PC-3 (cell line): ENCODE measurements around the gene PEX14. TPM values are rescaled to one million over a fixed set of nuclear protein-coding genes. Genes with fewer than 3 reads are reported as not detected.

Experiments
- ATAC-seq: fragments of 200-7000 bp; cut with Tn5 transposase; 2 replicates; pipeline ENCODE4 v1.9.1; 2020; ENCODE audit warnings: mild to moderate bottlenecking, moderate library complexity
- BruUV-seq: library from RNA; stranded (reverse); fragments of 400-500 nt; replicated peaks from 2 replicates; lab custom pipeline; 2021; lab: Mats Ljungman, UMichigan
- CTCF ChIA-PET: fragments of 300-600 bp; sonication (Branson Sonifier 250); formaldehyde crosslinking; loops from one replicate; lab custom pipeline; 2022; ENCODE audit warnings: antibody characterized with exemption; lab: Charles Lee
- POLR2A ChIA-PET: fragments of 300-600 bp; sonication (Branson Sonifier 250); formaldehyde crosslinking; loops from one replicate; lab custom pipeline; 2022; ENCODE audit warnings: antibody characterized with exemption; ENCODE audit not compliant: unreplicated experiment; lab: Charles Lee
- DNase-seq: peaks from one replicate; pipeline ENCODE4 v3.0.0-alpha.2; 2015
- H2AFZ ChIP-seq: fragments of 300-600 bp; sonication (generic); 2 replicates; pipeline ENCODE4 v1.6.0; 2016; ENCODE audit warnings: antibody characterized with exemption, low read length
- H3F3A ChIP-seq: fragments of 300-600 bp; sonication (generic); one replicate; pipeline ENCODE4 v1.6.0; 2017; ENCODE audit warnings: antibody characterized with exemption, low read length, control low read depth, mild to moderate bottlenecking; ENCODE audit not compliant: unreplicated experiment
- H3K27ac ChIP-seq: fragments of 300-600 bp; sonication (generic); 2 replicates; pipeline ENCODE4 v1.5.1; 2016; ENCODE audit warnings: mild to moderate bottlenecking, low read length
- H3K27me3 ChIP-seq: fragments of 300-600 bp; sonication (generic); 2 replicates; pipeline ENCODE4 v1.6.1; 2016; ENCODE audit warnings: low read length, mixed read lengths
- H3K36me3 ChIP-seq: fragments of 300-600 bp; sonication (generic); 2 replicates; pipeline ENCODE4 v1.6.1; 2016; ENCODE audit warnings: low read depth, mixed run types, low read length, mixed read lengths
- H3K4me1 ChIP-seq: fragments of 300-600 bp; sonication (generic); 2 replicates; pipeline ENCODE4 v1.5.1; 2016; ENCODE audit warnings: low read length; ENCODE audit not compliant: insufficient read depth
- H3K4me2 ChIP-seq: fragments of 300-600 bp; sonication (generic); 2 replicates; pipeline ENCODE4 v1.6.0; 2016; ENCODE audit warnings: low read length
- H3K4me3 ChIP-seq: fragments of 300-600 bp; sonication (generic); 2 replicates; pipeline ENCODE4 v1.5.1; 2016; ENCODE audit warnings: mild to moderate bottlenecking, low read length, mixed read lengths
- H3K79me2 ChIP-seq: fragments of 300-600 bp; sonication (generic); 2 replicates; pipeline ENCODE4 v1.6.1; 2017; ENCODE audit warnings: low read length, mixed read lengths
- H3K9ac ChIP-seq: fragments of 300-600 bp; sonication (generic); 2 replicates; pipeline ENCODE4 v1.6.0; 2016; ENCODE audit warnings: mild to moderate bottlenecking, low read length
- H3K9me2 ChIP-seq: fragments of 300-600 bp; sonication (generic); replicated peaks from 2 replicates; pipeline ENCODE4 v1.6.1; 2016; ENCODE audit warnings: mixed run types, low read length, mixed read lengths
- H3K9me3 ChIP-seq: fragments of 300-600 bp; sonication (generic); 2 replicates; pipeline ENCODE4 v1.6.1; 2016; ENCODE audit warnings: low read length, mixed read lengths
- H4K20me1 ChIP-seq: fragments of 300-600 bp; sonication (generic); 2 replicates; pipeline ENCODE4 v1.6.1; 2016; ENCODE audit warnings: low read length, mixed read lengths
- CTCF ChIP-seq: fragments of 300-600 bp; sonication (generic); conservative IDR thresholded peaks from 2 replicates; pipeline ENCODE4 v1.5.1; 2017; ENCODE audit warnings: antibody characterized with exemption, low read depth, mild to moderate bottlenecking, low read length
- EZH2 ChIP-seq: fragments of 300-600 bp; sonication (generic); IDR thresholded peaks from one replicate; pipeline ENCODE4 v1.6.1; 2017; ENCODE audit warnings: antibody characterized with exemption, mild to moderate bottlenecking, low read length; ENCODE audit not compliant: unreplicated experiment
- EZH2phosphoT487 ChIP-seq: fragments of 300-600 bp; sonication (generic); IDR thresholded peaks from 2 replicates; pipeline ENCODE4 v1.6.1; 2018; ENCODE audit warnings: mild to moderate bottlenecking, antibody characterized with exemption, low read length, borderline replicate concordance
- intact Hi-C: fragments of 100-400 bp; cut with micrococcal nuclease; formaldehyde crosslinking; loops from 2 replicates; pipeline ENCODE4 v1.9.0; 2023
- total RNA-seq: library from RNA; depleted of rRNA; stranded (reverse); fragments of >200 nt; gene quantifications from 2 replicates; pipeline ENCODE4 v1.2.3, GENCODE V29; 2014

PEX14 gene
- total RNA-seq, 1 experiment from 2014 or later, result 24.9 TPM

- Histone ChIP-seq H4K20me1 (no peaks in the 10 kb centered on the region), H3K4me1 (peaks cover 2% of the 10 kb centered on the region), H3K36me3 (no peaks in the 10 kb centered on the region), H3K9ac (no peak overlapping the region), H3K27me3 (no peaks in the 10 kb centered on the region), H2AFZ (no peak overlapping the region), H3K4me2 (no peak overlapping the region), H3K9me3 (no peaks in the 10 kb centered on the region), H3F3A (no peaks in the 10 kb centered on the region), H3K9me2 (no peaks in the 10 kb centered on the region), H3K79me2 (no peaks in the 10 kb centered on the region), H3K27ac (no peak overlapping the region), H3K4me3 (no peak overlapping the region)
- ChIA-PET CTCF (no interaction called here), POLR2A (no interaction called here)
- no peak for ATAC-seq
- no TSS peak for BruUV-seq
- DNase-seq, result no peak
- intact Hi-C loops, result no loop called here
- TF ChIP-seq EZH2phosphoT487 (no peak), CTCF (no peak), EZH2 (no peak)
Measured at GRCh38 chr1:10669570-10669969, 194.8 kb downstream of the PEX14 start.

- ATAC-seq, result no peak
- H2AFZ ChIP-seq, result no peak overlapping the region
- H3K36me3 ChIP-seq, result no peaks in the 10 kb centered on the region
- no peak overlapping the region for H3K4me2 ChIP-seq
- TF ChIP-seq EZH2 (no peak), EZH2phosphoT487 (no peak), CTCF (no peak)
- intact Hi-C loops, result no loop called here
- H3K27ac ChIP-seq, result no peak overlapping the region
- BruUV-seq, result no TSS peak
- H3K9me3 ChIP-seq, result no peaks in the 10 kb centered on the region
- no peak overlapping the region for H3K9ac ChIP-seq
- H4K20me1 ChIP-seq, result no peaks in the 10 kb centered on the region
- H3K4me1 ChIP-seq, result peaks cover 9% of the 10 kb centered on the region
- H3K4me3 ChIP-seq, result no peak overlapping the region
- H3K79me2 ChIP-seq, result no peaks in the 10 kb centered on the region
- DNase-seq, result no peak
- CTCF ChIA-PET, result no interaction called here
- H3F3A ChIP-seq, result no peaks in the 10 kb centered on the region
- no peaks in the 10 kb centered on the region for H3K9me2 ChIP-seq
- no peaks in the 10 kb centered on the region for H3K27me3 ChIP-seq
- POLR2A ChIA-PET, result no interaction called here
Measured at GRCh38 chr1:10670190-10670589, 195.4 kb downstream of the PEX14 start.

- DNase-seq (no peak), ATAC-seq (no peak)
- no peak overlapping the region for H2AFZ ChIP-seq
- H3K27ac ChIP-seq, result no peak overlapping the region
- no peaks in the 10 kb centered on the region for H3K9me2 ChIP-seq
- no peaks in the 10 kb centered on the region for H3F3A ChIP-seq
- TF ChIP-seq CTCF, result no peak
- no peak for TF ChIP-seq EZH2
- no peak for TF ChIP-seq EZH2phosphoT487
- no peak overlapping the region for H3K4me3 ChIP-seq
- ChIA-PET CTCF (no interaction called here), POLR2A (no interaction called here)
- H4K20me1 ChIP-seq, result no peaks in the 10 kb centered on the region
- no peaks in the 10 kb centered on the region for H3K9me3 ChIP-seq
- H3K4me2 ChIP-seq, result no peak overlapping the region
- no peaks in the 10 kb centered on the region for H3K36me3 ChIP-seq
- H3K27me3 ChIP-seq, result no peaks in the 10 kb centered on the region
- BruUV-seq, result no TSS peak
- intact Hi-C loops, result no loop called here
- H3K79me2 ChIP-seq, result no peaks in the 10 kb centered on the region
- H3K4me1 ChIP-seq, result peaks cover 18% of the 10 kb centered on the region
- no peak overlapping the region for H3K9ac ChIP-seq
Measured at GRCh38 chr1:10671090-10671489, 196.3 kb downstream of the PEX14 start.
